Measurements from ENCODE around the gene SLAMF1. TPM values are rescaled to one million over a fixed set of nuclear protein-coding genes. Genes with fewer than 3 reads are reported as not detected.

SLAMF1 gene
- total and polyA plus RNA-seq, 9 of the 15 experiments (the other 6 are each of a cell fraction or from before 2014, with no cell fraction given), result 0.04 to 0.17 (median 0.11) TPM; not detected in 4

- TF ChIP-seq ZNF436 (CRISPR knock-in tag; IDR thresholded peaks at IDR 0.05) (no peak), TBL1XR1 (IDR thresholded peaks at IDR 0.05; ENCODE audit: low read length in 2 of 2) (peak in 1 of 2 experiments; percentile 37; a peak in 1 of 4 replicates), EP400 (IDR thresholded peaks at IDR 0.05) (no peak), MAFK (IDR thresholded peaks at IDR 0.05; ENCODE audit: low read length) (no peak), ARID2 (IDR thresholded peaks at IDR 0.05) (no peak), ZC3H11A (IDR thresholded peaks at IDR 0.05; ENCODE audit: low read depth, low read length) (no peak), MAFG (tag; conservative IDR thresholded peaks at IDR 0.05) (no peak), ELF2 (CRISPR knock-in tag; IDR thresholded peaks at IDR 0.05) (no peak), NUFIP1 (IDR thresholded peaks at IDR 0.05; ENCODE audit: partially characterized antibody) (no peak), ARHGAP35 (IDR thresholded peaks at IDR 0.05; ENCODE audit: partially characterized antibody) (no peak), FOXK1 (CRISPR knock-in tag; IDR thresholded peaks at IDR 0.05; ENCODE audit: borderline replicate concordance) (no peak), E2F4 (CRISPR knock-in tag; IDR thresholded peaks at IDR 0.05; ENCODE audit: low read depth) (no peak), ZNF311 (CRISPR knock-in tag; IDR thresholded peaks at IDR 0.05) (0 out of 2 replicates have a peak, but pooled peaks have one; percentile 49), ZNF707 (CRISPR knock-in tag; conservative IDR thresholded peaks at IDR 0.05) (no peak), SFPQ (IDR thresholded peaks at IDR 0.05; ENCODE audit: low read depth, low read length) (no peak)
- TF ChIP-seq, protein P1, sequence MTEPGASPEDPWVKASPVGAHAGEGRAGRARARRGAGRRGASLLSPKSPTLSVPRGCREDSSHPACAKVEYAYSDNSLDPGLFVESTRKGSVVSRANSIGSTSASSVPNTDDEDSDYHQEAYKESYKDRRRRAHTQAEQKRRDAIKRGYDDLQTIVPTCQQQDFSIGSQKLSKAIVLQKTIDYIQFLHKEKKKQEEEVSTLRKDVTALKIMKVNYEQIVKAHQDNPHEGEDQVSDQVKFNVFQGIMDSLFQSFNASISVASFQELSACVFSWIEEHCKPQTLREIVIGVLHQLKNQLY (CRISPR knock-in tag; conservative IDR thresholded peaks at IDR 0.05), result no peak
- TF ChIP-seq, protein P2, sequence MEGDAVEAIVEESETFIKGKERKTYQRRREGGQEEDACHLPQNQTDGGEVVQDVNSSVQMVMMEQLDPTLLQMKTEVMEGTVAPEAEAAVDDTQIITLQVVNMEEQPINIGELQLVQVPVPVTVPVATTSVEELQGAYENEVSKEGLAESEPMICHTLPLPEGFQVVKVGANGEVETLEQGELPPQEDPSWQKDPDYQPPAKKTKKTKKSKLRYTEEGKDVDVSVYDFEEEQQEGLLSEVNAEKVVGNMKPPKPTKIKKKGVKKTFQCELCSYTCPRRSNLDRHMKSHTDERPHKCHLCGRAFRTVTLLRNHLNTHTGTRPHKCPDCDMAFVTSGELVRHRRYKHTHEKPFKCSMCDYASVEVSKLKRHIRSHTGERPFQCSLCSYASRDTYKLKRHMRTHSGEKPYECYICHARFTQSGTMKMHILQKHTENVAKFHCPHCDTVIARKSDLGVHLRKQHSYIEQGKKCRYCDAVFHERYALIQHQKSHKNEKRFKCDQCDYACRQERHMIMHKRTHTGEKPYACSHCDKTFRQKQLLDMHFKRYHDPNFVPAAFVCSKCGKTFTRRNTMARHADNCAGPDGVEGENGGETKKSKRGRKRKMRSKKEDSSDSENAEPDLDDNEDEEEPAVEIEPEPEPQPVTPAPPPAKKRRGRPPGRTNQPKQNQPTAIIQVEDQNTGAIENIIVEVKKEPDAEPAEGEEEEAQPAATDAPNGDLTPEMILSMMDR (IDR thresholded peaks at IDR 0.05 in 2 of 3, conservative IDR thresholded peaks at IDR 0.05 in 1 of 3; ENCODE audit: insufficient read depth in 2 of 3, low read depth in 1 of 3, low read length in 3 of 3), result no peak
- TF ChIP-seq, protein P3, sequence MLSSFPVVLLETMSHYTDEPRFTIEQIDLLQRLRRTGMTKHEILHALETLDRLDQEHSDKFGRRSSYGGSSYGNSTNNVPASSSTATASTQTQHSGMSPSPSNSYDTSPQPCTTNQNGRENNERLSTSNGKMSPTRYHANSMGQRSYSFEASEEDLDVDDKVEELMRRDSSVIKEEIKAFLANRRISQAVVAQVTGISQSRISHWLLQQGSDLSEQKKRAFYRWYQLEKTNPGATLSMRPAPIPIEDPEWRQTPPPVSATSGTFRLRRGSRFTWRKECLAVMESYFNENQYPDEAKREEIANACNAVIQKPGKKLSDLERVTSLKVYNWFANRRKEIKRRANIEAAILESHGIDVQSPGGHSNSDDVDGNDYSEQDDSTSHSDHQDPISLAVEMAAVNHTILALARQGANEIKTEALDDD (IDR thresholded peaks at IDR 0.05), result peak; percentile 87
- TF ChIP-seq, protein P4, sequence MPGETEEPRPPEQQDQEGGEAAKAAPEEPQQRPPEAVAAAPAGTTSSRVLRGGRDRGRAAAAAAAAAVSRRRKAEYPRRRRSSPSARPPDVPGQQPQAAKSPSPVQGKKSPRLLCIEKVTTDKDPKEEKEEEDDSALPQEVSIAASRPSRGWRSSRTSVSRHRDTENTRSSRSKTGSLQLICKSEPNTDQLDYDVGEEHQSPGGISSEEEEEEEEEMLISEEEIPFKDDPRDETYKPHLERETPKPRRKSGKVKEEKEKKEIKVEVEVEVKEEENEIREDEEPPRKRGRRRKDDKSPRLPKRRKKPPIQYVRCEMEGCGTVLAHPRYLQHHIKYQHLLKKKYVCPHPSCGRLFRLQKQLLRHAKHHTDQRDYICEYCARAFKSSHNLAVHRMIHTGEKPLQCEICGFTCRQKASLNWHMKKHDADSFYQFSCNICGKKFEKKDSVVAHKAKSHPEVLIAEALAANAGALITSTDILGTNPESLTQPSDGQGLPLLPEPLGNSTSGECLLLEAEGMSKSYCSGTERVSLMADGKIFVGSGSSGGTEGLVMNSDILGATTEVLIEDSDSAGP (CRISPR knock-in tag; IDR thresholded peaks at IDR 0.05), result no peak
Observed at GRCh38 chr1:160626509-160627342, 20.1 kb downstream of the SLAMF1 start (continued).
